Astrocyte (in vitro differentiated cells and primary cell): Measurements from ENCODE around the gene RAB35. TPM values are rescaled to one million over a fixed set of nuclear protein-coding genes. Genes with fewer than 3 reads are reported as not detected.
A peak's percentile ranks its signal among the peaks of the same experiment; 100 is the strongest.

Experiments
- DNase-seq: peaks from one replicate; pipeline ENCODE4 v3.0.0-alpha.2; 2010; ENCODE audit warnings: low read depth
- FAIRE-seq: peaks from 2 replicates; lab custom pipeline; 2011; peaks lifted over from hg19 to GRCh38; lab: Jason Lieb, UNC
- H2AFZ ChIP-seq: 2 replicates; pipeline ENCODE4 v1.6.0; 2012; ENCODE audit warnings: low read depth, low read length, inconsistent platforms
- H3K27ac ChIP-seq: 2 replicates; pipeline ENCODE4 v1.5.1; 2011; ENCODE audit warnings: low read depth, low read length, inconsistent platforms
- H3K27me3 ChIP-seq: 2 replicates; pipeline ENCODE4 v1.6.0; 2011; ENCODE audit warnings: low read length, inconsistent platforms; ENCODE audit not compliant: insufficient read depth
- H3K36me3 ChIP-seq: 2 replicates; pipeline ENCODE4 v1.5.1; 2011; ENCODE audit warnings: low read length, inconsistent platforms; ENCODE audit not compliant: insufficient read depth
- H3K4me1 ChIP-seq: 2 replicates; pipeline ENCODE4 v1.5.1; 2011; ENCODE audit warnings: low read length, inconsistent platforms; ENCODE audit not compliant: insufficient read depth
- H3K4me2 ChIP-seq: 2 replicates; pipeline ENCODE4 v1.6.0; 2012; ENCODE audit warnings: low read length, inconsistent platforms
- H3K4me3 ChIP-seq: 2 replicates; pipeline ENCODE4 v1.5.1; 2011; ENCODE audit warnings: low read depth, mild to moderate bottlenecking, low read length, inconsistent platforms; ENCODE audit not compliant: insufficient read depth
- H3K79me2 ChIP-seq: 2 replicates; pipeline ENCODE4 v1.6.0; 2012; ENCODE audit warnings: mild to moderate bottlenecking, low read length, inconsistent platforms; ENCODE audit not compliant: insufficient read depth
- H3K9ac ChIP-seq: 2 replicates; pipeline ENCODE4 v1.6.0; 2012; ENCODE audit warnings: mild to moderate bottlenecking, low read length, inconsistent platforms
- H3K9me3 ChIP-seq: 2 replicates; pipeline ENCODE4 v1.5.1; 2012; ENCODE audit warnings: low read depth, mild to moderate bottlenecking, low read length, inconsistent platforms; ENCODE audit not compliant: insufficient read depth
- H4K20me1 ChIP-seq: 2 replicates; pipeline ENCODE4 v1.6.0; 2012; ENCODE audit warnings: low read length, inconsistent platforms; ENCODE audit not compliant: insufficient read depth
- H3K27ac Mint-ChIP-seq: one replicate; pipeline ENCODE4 v1.8.0; 2021; ENCODE audit warnings: mild to moderate bottlenecking, mixed read lengths; ENCODE audit not compliant: unreplicated experiment
- H3K27me3 Mint-ChIP-seq: one replicate; pipeline ENCODE4 v1.8.0; 2021; ENCODE audit warnings: low read depth, mixed read lengths; ENCODE audit not compliant: unreplicated experiment
- H3K36me3 Mint-ChIP-seq: one replicate; pipeline ENCODE4 v1.8.0; 2021; ENCODE audit warnings: low read depth, mixed read lengths; ENCODE audit not compliant: unreplicated experiment
- H3K4me1 Mint-ChIP-seq: one replicate; pipeline ENCODE4 v1.8.0; 2021; ENCODE audit warnings: low read depth, mixed read lengths; ENCODE audit not compliant: unreplicated experiment
- H3K4me3 Mint-ChIP-seq: one replicate; pipeline ENCODE4 v1.8.0; 2021; ENCODE audit warnings: mild to moderate bottlenecking, moderate library complexity, mixed read lengths; ENCODE audit not compliant: unreplicated experiment
- H3K9me3 Mint-ChIP-seq: one replicate; pipeline ENCODE4 v1.8.0; 2021; ENCODE audit warnings: mild to moderate bottlenecking, mixed read lengths; ENCODE audit not compliant: unreplicated experiment
- EZH2 ChIP-seq: IDR thresholded peaks from 2 replicates; pipeline ENCODE4 v1.6.1; 2012; ENCODE audit warnings: mild to moderate bottlenecking, low read length, inconsistent platforms; ENCODE audit not compliant: insufficient read depth
- total RNA-seq: library from RNA; stranded (reverse); gene quantifications from 2 replicates; pipeline ENCODE4 v1.2.1, GENCODE V29; 2021
- TF ChIP-seq, protein P1 (sequence below): IDR thresholded peaks from 2 replicates; pipeline ENCODE4 v1.5.1; 2011; ENCODE audit warnings: low read depth, mild to moderate bottlenecking, inconsistent platforms, low read length, moderate library complexity; ENCODE audit not compliant: insufficient read depth

RAB35 gene
- total RNA-seq, 1 donor from 2014 or later = 63.3 TPM

DNA sequence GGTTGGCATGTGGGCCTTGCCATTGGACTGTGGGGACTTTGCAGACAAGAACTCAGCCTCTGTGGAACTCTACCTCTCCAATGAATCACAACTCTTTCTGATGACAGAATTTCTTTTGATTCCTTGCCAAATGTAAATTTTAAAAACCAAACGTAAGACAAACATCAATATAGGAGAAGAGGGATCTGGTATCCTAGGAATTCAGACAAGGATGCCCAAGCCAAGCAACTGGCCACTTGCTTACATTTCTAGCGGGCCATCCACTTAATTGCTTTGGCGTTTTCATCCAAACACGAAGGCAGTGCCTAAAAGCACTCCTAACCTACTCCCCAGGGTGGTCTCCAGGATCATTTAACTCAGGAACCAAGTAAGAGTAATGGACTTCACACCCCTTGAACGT, 23.4 kb upstream of the RAB35 start:
- H3K4me1 Mint-ChIP-seq = no peaks in the 10 kb centered on the region
- DNase-seq (peak; percentile 49), FAIRE-seq (no peak)
- H3K9me3 Mint-ChIP-seq = no peaks in the 10 kb centered on the region
- peaks cover 51% of the 10 kb centered on the region for H4K20me1 ChIP-seq
- H3K36me3 ChIP-seq = peaks cover 69% of the 10 kb centered on the region
- no peak overlapping the region for H3K4me3 Mint-ChIP-seq
- no peak overlapping the region for H3K4me3 ChIP-seq
- H3K79me2 ChIP-seq = no peaks in the 10 kb centered on the region
- no peaks in the 10 kb centered on the region for H3K27me3 ChIP-seq
- H3K27ac Mint-ChIP-seq = no peak overlapping the region
- no peaks in the 10 kb centered on the region for H3K9me3 ChIP-seq
- TF ChIP-seq, protein P1, sequence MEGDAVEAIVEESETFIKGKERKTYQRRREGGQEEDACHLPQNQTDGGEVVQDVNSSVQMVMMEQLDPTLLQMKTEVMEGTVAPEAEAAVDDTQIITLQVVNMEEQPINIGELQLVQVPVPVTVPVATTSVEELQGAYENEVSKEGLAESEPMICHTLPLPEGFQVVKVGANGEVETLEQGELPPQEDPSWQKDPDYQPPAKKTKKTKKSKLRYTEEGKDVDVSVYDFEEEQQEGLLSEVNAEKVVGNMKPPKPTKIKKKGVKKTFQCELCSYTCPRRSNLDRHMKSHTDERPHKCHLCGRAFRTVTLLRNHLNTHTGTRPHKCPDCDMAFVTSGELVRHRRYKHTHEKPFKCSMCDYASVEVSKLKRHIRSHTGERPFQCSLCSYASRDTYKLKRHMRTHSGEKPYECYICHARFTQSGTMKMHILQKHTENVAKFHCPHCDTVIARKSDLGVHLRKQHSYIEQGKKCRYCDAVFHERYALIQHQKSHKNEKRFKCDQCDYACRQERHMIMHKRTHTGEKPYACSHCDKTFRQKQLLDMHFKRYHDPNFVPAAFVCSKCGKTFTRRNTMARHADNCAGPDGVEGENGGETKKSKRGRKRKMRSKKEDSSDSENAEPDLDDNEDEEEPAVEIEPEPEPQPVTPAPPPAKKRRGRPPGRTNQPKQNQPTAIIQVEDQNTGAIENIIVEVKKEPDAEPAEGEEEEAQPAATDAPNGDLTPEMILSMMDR = no peak
- TF ChIP-seq EZH2 = no peak
- H3K9ac ChIP-seq = no peak overlapping the region
- H3K36me3 Mint-ChIP-seq = peaks cover 47% of the 10 kb centered on the region
- no peaks in the 10 kb centered on the region for H3K27me3 Mint-ChIP-seq
- H3K27ac ChIP-seq = peak overlapping the region; percentile 7
- H3K4me1 ChIP-seq = peaks cover 3% of the 10 kb centered on the region
- no peak overlapping the region for H3K4me2 ChIP-seq
- no peak overlapping the region for H2AFZ ChIP-seq

- H3K4me1 Mint-ChIP-seq = no peaks in the 10 kb centered on the region
- Histone ChIP-seq H3K27me3 (no peaks in the 10 kb centered on the region), H3K27ac (no peak overlapping the region), H3K4me1 (peaks cover 3% of the 10 kb centered on the region), H3K4me2 (no peak overlapping the region), H2AFZ (no peak overlapping the region), H3K36me3 (peaks cover 70% of the 10 kb centered on the region), H3K9me3 (no peaks in the 10 kb centered on the region), H3K79me2 (no peaks in the 10 kb centered on the region), H4K20me1 (peaks cover 53% of the 10 kb centered on the region), H3K9ac (no peak overlapping the region), H3K4me3 (no peak overlapping the region)
- no peak for TF ChIP-seq EZH2
- TF ChIP-seq, protein P1 = no peak
- FAIRE-seq (no peak), DNase-seq (no peak)
- no peak overlapping the region for H3K4me3 Mint-ChIP-seq
- peaks cover 45% of the 10 kb centered on the region for H3K36me3 Mint-ChIP-seq
- no peaks in the 10 kb centered on the region for H3K9me3 Mint-ChIP-seq
- H3K27me3 Mint-ChIP-seq = no peaks in the 10 kb centered on the region
- no peak overlapping the region for H3K27ac Mint-ChIP-seq
Measured at GRCh38 chr12:120138366-120138765, 21.8 kb upstream of the RAB35 start.

DNA sequence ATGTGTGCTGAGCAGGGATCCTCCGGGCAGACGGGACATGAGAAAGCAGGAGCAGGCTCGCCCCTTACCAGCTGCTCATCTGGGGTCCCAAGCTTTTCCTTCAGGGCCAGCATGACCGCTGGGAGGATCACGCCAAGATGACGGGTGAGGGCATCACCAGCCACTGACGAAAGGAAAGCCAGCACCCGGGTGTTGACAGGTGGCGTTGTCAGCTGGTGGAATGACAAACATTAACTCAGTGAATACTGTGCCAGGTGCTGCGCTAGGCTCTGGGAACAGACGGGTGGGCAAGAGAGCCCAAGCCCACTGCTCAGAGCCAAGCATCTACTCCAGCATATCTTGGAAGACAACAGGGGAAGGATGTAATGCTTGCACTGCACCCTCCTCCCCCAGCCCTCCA, 21.3 kb upstream of the RAB35 start:
- no peaks in the 10 kb centered on the region for H3K4me1 Mint-ChIP-seq
- Histone ChIP-seq H3K27me3 (no peaks in the 10 kb centered on the region), H4K20me1 (peaks cover 58% of the 10 kb centered on the region), H3K9me3 (no peaks in the 10 kb centered on the region), H3K36me3 (peaks cover 75% of the 10 kb centered on the region), H2AFZ (no peak overlapping the region), H3K4me3 (no peak overlapping the region), H3K27ac (no peak overlapping the region), H3K79me2 (no peaks in the 10 kb centered on the region), H3K4me1 (peaks cover 3% of the 10 kb centered on the region), H3K4me2 (no peak overlapping the region), H3K9ac (no peak overlapping the region)
- H3K27me3 Mint-ChIP-seq = no peaks in the 10 kb centered on the region
- H3K27ac Mint-ChIP-seq = no peak overlapping the region
- DNase-seq (no peak), FAIRE-seq (no peak)
- H3K36me3 Mint-ChIP-seq = peaks cover 47% of the 10 kb centered on the region
- no peak overlapping the region for H3K4me3 Mint-ChIP-seq
- TF ChIP-seq EZH2 = no peak
- TF ChIP-seq, protein P1 = no peak
- no peaks in the 10 kb centered on the region for H3K9me3 Mint-ChIP-seq
